ENCODE results near the gene MCM5.
"Not testable (repeated sequence)": the region's sequence is repeated elsewhere in the genome, so short reads cannot be mapped to it uniquely, and the experiment has no call there.

The MCM5 gene

GRCh38 chr22:35399678-35400500 is at the start of gene MCM5:
Gene MCM5, plus strand, starts transcription at chr22:35400140. Its CDS starts 299 bp downstream, at chr22:35400439.
- FAIRE-seq = peak; percentile 98
- peak; percentile 94 for DNase-seq (ENCODE audit: extremely low spot score, insufficient read length, low read depth)

GRCh38 chr22:35350539-35351503 is 49.1 kb upstream of the MCM5 start:
- peak; percentile 97 for FAIRE-seq
- peak; percentile 81 for DNase-seq (ENCODE audit: extremely low spot score, insufficient read length, low read depth)

DNA sequence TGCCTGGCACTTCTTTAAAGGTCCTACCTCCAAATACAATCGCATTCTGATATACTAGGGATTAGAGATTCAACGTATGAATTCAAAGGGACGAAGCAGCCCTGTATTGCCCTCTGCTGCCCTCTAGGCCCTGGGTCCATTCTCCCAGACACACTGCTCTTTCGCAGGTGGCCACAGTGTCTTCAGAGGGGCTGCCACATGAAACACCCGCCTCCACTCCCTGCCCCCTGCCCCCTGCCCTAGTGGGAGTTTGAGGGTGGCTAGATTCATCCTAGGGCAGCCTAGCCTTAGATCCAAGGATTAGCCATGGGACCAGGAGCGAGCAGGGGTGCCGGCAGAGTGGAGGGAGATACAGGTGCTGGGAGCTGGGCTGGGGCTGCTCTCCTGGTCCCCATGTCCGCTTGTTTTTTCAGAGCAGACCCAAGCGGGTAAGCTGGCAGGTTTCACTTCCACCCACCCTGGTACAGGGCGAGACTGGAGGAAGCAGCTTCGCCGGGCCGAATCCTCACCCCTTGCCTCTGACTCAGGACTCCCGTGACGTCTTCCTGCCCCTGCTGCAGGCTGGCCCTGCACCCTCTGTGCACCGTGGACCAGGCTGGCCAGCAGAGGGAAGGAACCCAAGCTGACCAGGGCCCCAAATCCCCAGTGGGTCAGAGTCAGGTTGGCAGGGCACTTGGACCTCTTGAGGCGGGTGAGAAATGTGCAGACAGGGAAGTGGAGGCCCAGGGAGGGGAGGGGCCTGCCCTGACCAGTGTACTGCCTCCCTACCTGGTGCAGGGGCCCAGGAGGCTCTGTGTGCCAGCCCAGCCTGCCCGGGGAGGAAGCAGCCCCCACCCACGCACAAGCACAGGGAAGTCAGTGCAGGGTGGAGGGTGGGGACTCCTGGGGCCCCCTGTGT is 47.5 kb upstream of the MCM5 start:
- peak; percentile 81 for FAIRE-seq
- DNase-seq (ENCODE audit: extremely low spot score, insufficient read length, low read depth) = no peak

DNA sequence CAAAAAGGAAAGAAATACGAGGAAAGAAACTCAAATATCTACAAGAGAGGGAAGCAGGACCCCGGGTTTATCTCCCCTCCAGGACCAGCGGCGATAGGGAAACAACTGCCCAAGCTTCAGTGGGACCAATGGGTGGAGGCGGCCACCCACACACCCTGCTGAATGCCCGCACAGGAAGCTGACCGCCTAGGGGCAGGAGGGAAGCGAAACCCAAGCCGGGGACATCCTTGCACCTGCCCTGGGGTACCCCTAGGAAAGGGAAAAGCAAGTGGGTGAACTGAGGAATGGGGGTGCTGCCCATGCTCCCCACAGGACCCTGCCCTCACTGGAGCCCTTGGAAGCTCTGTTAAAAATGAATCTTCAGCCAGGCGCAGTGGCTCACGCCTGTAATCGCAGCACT is 46.6 kb upstream of the MCM5 start:
- DNase-seq (ENCODE audit: extremely low spot score, insufficient read length, low read depth) (no peak), FAIRE-seq (peak; percentile 72)

DNA sequence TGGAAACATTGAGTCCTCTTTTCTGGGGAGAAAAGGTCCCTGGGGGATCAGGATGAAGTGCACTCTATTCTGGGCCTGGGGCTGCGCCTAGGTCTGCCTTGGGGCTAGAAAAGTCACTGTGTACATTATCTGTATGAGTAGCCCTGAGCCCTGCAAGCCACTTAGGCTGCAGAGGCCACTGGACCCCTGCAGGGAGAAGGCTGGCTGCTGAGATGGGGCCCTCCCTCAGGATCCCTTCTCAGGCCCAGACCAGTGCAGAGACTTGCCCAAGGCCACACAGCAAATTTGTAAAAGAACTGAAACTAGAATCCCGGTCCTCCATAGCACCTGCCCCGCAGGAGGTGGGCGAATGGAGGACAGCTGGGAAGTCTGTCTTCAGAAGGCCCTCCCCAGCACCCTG is 45.9 kb upstream of the MCM5 start:
- FAIRE-seq = no peak
- DNase-seq (ENCODE audit: extremely low spot score, insufficient read length, low read depth) = no peak

- FAIRE-seq (peak; percentile 82), DNase-seq (ENCODE audit: extremely low spot score, insufficient read length, low read depth) (no peak)
Observed at GRCh38 chr22:35357883-35358621, 41.9 kb upstream of the MCM5 start.

GRCh38 chr22:35359380-35360065 is 40.4 kb upstream of the MCM5 start:
- FAIRE-seq (peak; percentile 86), DNase-seq (ENCODE audit: extremely low spot score, insufficient read length, low read depth) (no peak)

DNA sequence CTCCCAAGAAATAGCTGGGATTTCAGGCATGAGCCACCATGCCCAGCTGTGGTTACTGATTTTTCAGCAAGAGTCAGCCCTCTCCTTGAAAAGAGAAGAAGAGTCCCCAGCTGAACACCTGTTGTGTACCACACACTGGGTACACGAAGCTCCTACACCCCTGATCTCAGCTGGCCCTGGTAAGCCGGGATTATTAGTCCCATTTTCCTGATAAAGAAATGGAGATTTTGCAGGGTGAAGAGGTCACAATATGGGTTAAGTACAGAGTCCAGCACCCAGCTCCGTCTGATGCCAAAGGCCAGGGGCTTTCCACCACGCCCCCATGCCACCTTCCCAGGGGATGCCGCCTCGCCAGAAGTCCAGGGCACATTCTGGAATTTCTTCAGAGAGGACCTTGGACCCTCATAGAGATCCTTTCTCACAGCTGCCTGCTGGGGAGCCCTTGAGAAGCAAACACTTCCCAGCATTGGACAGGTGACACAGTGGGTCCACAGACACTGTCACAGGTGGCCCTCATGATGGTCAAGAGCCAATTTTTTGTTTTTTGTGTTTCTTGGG is 38.9 kb upstream of the MCM5 start:
- FAIRE-seq (no peak), DNase-seq (ENCODE audit: extremely low spot score, insufficient read length, low read depth) (no peak)

GRCh38 chr22:35363566-35364086 is 36.3 kb upstream of the MCM5 start:
- DNase-seq (ENCODE audit: extremely low spot score, insufficient read length, low read depth) (no peak), FAIRE-seq (peak; percentile 55)

- FAIRE-seq = not testable (repeated sequence)
Observed at GRCh38 chr22:35364230-35364629, 35.7 kb upstream of the MCM5 start.

DNA sequence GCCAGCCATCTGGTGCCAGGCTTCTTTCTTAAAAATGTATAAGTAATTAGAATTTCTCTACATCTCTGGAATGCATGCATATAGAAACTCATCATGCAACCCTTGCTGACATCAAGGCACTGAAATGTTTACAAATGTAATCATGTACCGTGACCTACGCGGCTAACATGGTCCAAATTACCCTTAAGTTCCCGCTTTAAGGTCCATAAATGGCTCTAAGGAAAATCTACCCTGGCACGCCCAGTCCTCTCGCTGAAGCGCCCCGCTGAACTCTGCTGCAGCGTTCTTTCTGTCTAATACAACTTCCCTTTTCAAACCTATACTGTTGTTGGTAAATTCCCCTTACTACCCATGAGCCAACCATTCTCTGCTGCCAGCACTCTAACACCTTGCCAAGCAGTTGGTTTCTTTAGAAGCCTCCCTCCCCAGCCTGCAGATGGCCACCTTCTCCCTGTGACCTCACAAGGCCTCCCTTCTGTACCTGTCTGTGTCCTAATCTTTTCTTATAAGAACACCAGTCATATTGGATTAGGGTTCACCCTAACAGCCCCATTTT is 32.5 kb upstream of the MCM5 start:
- FAIRE-seq = peak; percentile 63
- no peak for DNase-seq (ENCODE audit: extremely low spot score, insufficient read length, low read depth)

More at GRCh38 chr22:35364230-35364629, 35.7 kb upstream of the MCM5 start:
- not testable (repeated sequence) for DNase-seq (ENCODE audit: extremely low spot score, insufficient read length, low read depth)

DNA sequence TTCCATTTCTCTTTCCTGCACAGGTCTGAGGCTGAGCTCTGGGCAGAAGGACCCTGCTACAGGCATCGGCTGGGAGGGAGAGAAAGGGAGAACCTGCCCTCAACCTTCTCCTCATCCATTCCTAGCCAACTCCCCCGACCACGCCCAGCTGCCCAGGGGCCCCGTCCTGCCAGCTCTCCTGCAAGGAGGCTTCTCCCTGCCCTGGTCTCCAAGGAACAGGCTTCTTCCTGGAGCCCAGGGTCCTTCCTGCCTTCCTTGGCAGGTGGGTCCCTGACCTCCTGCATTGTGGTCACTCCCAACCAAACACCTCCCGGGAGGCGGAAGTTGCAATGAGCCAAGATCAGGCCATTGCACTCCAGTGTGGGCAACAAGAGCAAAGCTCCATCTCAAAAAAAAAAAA is 31.6 kb upstream of the MCM5 start:
- FAIRE-seq = no peak

DNA sequence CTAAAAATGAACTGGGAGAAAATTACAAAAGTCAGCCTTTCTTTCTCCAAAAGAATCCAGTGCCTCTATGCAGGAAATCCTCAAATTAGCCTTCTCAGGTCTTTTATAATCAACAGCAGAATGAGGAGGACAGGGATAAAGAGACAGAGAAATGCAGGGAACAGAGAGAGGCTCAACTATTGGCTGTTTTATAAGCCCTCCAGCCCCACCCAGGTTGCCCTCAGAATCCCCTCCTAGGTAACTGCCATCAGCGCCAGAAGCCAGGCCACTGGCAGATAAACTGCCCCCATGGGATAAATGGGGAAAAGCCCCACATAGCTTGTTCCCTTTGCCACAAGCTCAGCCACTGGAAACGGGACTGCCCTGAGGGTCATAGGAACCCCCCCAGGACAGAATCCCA is 29.9 kb upstream of the MCM5 start:
- DNase-seq (ENCODE audit: extremely low spot score, insufficient read length, low read depth) = no peak
- FAIRE-seq = no peak

More for the DNA sequence above, 31.6 kb upstream of the MCM5 start:
- DNase-seq (ENCODE audit: extremely low spot score, insufficient read length, low read depth) = no peak

DNA sequence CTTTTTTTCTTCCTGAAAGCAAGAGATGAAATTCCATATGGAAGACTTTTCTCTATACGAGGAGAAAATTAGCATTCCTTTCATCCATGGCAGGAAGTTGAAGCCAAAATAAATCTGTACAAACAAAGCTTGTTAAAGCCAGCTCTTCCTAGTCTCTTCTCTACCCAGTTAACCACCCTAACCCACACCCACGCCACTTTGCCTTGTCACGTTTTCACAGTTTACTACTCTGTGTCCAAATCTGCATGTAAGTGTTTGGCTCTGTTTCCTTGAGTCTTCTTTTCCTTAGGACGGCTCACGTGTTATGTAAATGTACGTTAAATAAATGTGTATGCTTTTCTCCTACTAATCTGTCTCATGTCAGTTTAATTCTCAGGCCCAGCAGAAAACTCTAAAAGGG is 26.2 kb upstream of the MCM5 start:
- DNase-seq (ENCODE audit: extremely low spot score, insufficient read length, low read depth) (no peak), FAIRE-seq (no peak)

DNA sequence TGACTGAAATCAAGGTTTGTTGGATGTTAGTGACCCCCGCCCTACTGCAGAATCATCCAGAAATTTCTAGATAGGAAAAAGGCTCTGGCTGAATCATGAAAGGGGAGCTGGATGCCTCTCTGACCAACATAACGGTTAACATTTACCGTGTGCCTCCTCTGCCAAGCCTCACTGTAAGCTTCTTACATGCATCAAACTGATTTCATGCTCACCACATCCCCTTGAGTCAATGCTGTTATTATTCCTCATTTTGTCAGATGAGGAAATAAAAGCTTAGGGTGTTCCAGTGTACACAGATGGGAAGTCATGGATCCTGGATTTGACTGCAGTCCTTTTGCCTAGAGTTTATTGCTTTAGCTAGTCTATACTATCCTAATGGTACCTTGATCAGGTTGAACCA is 24.9 kb upstream of the MCM5 start:
- DNase-seq (ENCODE audit: extremely low spot score, insufficient read length, low read depth) (no peak), FAIRE-seq (no peak)

DNA sequence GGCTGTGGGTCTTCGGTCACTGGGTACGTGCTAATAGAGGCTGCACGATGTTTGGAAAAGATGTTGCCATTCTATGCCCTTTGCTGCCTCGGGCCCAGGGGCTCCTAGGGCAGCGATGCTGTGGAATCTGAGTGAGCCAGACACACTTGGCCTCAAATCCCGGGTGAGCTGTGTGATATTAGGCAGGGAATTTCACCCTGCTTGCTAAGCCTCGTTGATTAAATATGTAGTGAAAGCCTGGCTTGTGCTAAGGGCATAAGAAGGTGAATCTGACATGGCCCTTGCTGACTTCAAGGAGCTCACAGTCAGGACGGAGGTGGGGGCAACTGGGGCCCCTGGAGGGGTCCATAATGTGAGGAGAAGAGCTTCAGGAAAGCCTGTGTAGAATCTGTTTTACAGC is 24.4 kb upstream of the MCM5 start:
- no peak for FAIRE-seq
- DNase-seq (ENCODE audit: extremely low spot score, insufficient read length, low read depth) = no peak

DNA sequence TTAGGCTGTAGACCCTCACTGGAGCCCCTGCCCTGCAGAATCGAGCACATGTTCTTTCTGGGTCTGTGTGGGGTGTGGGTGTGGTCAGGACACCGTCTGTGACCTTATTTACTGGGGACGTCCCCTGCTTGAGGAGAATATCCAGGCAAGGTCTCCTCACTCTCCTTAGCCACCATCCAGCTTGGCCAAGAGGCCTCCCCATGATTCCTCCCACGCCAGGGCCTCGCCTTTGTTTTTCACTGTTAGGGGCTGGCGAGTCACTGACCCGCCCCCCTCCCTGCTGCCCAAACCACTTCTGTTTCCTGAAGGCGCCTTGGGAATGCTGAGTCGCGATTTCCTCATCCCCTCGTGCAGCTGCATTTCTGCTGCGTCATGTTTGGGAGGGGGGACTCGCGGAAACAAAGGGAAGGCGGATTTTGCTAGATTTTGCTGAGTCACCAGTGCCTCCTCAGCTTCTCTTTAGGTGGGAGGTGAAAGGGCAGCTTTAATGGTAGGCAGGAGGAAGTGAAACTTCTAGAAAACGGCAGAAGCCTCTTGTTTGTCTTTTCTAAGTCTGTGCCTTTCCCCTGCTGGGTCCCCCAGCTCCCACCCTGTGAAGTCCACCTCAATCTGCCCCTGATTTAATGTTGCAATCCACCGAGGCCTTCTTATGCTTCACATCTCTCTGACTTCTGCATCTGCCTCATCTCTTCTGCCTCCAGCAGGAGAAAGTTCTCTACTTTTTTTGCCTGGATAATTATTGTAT is 23.0 kb upstream of the MCM5 start:
- DNase-seq (ENCODE audit: extremely low spot score, insufficient read length, low read depth) = no peak
- FAIRE-seq = peak; percentile 90

Measured in GM18507 (cell line).